ENCODE measurements around the gene MPHOSPH8. TPM values are rescaled to one million over a fixed set of nuclear protein-coding genes. Genes with fewer than 3 reads are reported as not detected.

The MPHOSPH8 gene
- total RNA-seq, 4 donors from 2014 or later: 17.4 to 65.3 (median 42.2) TPM

DNA sequence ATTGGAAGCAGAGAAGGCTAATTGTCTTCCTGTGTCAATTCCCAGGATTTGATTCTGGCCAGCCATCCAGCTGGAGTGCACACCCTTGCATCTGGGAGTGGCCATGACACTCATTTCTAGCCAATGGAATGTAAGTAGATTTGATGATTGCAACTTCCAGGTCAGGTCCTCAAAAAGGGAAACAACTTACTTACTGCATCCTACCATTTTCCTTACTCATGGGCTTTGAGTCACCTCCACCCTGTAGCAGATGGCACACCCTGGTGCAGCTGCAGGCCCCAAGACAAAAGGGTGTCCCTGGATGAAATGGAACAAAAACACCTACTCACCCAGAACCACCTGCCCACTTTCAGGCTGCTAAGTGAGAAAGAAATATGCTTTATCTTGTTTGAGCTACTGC is 27.3 kb upstream of the MPHOSPH8 start:
- H3K36me3 ChIP-seq: no peaks in the 10 kb centered on the region
- intact Hi-C loops (cut with DNase I; ENCODE audit: low total_unique reads): no loop called here
- no peak overlapping the region for H3K4me3 ChIP-seq
- DNase-seq: no peak
- TF ChIP-seq, protein P1, sequence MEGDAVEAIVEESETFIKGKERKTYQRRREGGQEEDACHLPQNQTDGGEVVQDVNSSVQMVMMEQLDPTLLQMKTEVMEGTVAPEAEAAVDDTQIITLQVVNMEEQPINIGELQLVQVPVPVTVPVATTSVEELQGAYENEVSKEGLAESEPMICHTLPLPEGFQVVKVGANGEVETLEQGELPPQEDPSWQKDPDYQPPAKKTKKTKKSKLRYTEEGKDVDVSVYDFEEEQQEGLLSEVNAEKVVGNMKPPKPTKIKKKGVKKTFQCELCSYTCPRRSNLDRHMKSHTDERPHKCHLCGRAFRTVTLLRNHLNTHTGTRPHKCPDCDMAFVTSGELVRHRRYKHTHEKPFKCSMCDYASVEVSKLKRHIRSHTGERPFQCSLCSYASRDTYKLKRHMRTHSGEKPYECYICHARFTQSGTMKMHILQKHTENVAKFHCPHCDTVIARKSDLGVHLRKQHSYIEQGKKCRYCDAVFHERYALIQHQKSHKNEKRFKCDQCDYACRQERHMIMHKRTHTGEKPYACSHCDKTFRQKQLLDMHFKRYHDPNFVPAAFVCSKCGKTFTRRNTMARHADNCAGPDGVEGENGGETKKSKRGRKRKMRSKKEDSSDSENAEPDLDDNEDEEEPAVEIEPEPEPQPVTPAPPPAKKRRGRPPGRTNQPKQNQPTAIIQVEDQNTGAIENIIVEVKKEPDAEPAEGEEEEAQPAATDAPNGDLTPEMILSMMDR (IDR thresholded peaks at IDR 0.05): no peak
- no peak for TF ChIP-seq POLR2A (IDR thresholded peaks at IDR 0.05)
- H3K27ac ChIP-seq: no peak overlapping the region
- no peaks in the 10 kb centered on the region for H3K9me3 ChIP-seq
- H3K27me3 ChIP-seq: peaks cover 1 to 6% of the 10 kb centered on the region in 2 donors
- H3K4me1 ChIP-seq: peaks cover 0 to 9% of the 10 kb centered on the region in 2 donors

DNA sequence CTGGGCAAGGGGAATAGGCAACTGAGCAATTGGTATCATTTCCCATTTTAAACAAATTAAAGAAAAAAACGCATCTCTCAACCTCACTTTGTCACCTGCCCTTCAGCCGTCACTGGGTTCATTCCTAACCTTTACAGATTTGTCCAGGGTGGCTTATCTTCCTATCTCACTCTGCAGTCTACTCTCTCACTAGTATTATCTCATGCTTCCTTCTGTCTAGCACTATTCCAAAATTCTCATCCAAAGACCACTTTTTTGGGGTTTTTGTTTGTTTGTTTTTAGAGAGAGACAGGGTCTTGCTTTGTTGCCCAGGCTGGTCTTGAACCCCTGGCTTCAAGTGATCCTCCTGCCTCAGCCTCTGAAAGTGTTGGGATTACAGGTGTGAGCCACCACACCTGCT is 26.7 kb upstream of the MPHOSPH8 start:
- intact Hi-C loops (cut with DNase I; ENCODE audit: low total_unique reads): no loop called here
- DNase-seq: no peak
- Histone ChIP-seq H3K36me3 (no peaks in the 10 kb centered on the region), H3K4me1 (peaks cover 0 to 6% of the 10 kb centered on the region in 2 donors), H3K27ac (no peak overlapping the region), H3K4me3 (no peak overlapping the region), H3K9me3 (no peaks in the 10 kb centered on the region), H3K27me3 (peaks cover 0 to 5% of the 10 kb centered on the region in 2 donors)
- no peak for TF ChIP-seq POLR2A (IDR thresholded peaks at IDR 0.05)
- TF ChIP-seq, protein P1 (IDR thresholded peaks at IDR 0.05): no peak

DNA sequence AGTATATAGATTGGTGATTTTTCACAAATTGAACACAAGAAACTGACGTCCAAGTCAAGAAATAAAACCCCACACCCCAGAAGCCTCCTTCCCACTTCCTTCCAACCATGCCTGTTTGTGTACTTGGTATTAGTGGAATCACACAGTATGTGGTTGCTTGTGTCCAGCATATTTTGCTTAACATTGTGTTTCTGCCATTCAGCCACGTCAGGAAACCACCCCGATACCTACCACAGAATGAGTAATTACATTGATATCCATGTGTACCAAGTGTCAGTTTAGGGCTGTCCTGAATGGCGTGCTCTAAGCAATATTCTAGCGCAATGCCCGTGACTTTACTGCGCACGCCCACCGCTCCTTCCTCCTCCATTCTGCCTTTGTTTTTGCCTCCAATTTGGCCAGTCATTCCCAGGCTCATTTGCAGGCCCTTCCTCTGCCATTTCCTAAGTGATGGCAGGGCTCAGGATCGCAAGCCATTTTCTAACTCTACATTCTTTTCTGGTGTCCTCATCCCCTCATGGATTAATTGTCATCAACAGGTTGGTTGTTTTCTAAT is 25.9 kb upstream of the MPHOSPH8 start:
- no peaks in the 10 kb centered on the region for H3K27me3 ChIP-seq
- TF ChIP-seq, protein P1 (IDR thresholded peaks at IDR 0.05): no peak
- no peak for TF ChIP-seq POLR2A (IDR thresholded peaks at IDR 0.05)
- H3K4me1 ChIP-seq: no peaks in the 10 kb centered on the region
- H3K4me3 ChIP-seq: no peak overlapping the region
- intact Hi-C loops (cut with DNase I; ENCODE audit: low total_unique reads): no loop called here
- no peak for DNase-seq
- no peak overlapping the region for H3K27ac ChIP-seq
- H3K36me3 ChIP-seq: no peaks in the 10 kb centered on the region
- H3K9me3 ChIP-seq: no peaks in the 10 kb centered on the region

DNA sequence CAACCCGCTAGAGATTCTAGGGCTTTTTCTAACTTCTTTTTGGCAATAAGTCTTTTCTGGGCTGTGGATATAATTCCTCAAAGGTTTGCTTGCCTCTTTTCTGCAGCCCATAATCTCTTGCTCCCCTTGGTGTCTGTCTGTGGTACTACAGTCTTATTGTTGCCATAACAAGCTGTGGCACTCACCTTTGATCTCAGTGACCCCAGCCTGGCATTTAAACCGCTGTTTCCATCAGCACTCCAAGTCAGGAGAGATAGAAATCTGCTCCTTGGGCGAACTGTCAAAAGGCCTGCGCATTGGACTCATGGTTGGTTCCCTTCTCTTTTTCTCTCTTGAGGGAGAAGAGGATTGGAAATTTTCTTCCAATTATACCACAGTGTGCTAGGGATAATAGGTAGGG is 14.5 kb upstream of the MPHOSPH8 start:
- Histone ChIP-seq H3K4me1 (no peaks in the 10 kb centered on the region), H3K9me3 (no peaks in the 10 kb centered on the region), H3K36me3 (no peaks in the 10 kb centered on the region), H3K4me3 (no peak overlapping the region), H3K27me3 (no peaks in the 10 kb centered on the region), H3K27ac (no peak overlapping the region)
- DNase-seq: no peak
- intact Hi-C loops (cut with DNase I; ENCODE audit: low total_unique reads): no loop called here
- TF ChIP-seq, protein P1 (IDR thresholded peaks at IDR 0.05): no peak
- no peak for TF ChIP-seq POLR2A (IDR thresholded peaks at IDR 0.05)

DNA sequence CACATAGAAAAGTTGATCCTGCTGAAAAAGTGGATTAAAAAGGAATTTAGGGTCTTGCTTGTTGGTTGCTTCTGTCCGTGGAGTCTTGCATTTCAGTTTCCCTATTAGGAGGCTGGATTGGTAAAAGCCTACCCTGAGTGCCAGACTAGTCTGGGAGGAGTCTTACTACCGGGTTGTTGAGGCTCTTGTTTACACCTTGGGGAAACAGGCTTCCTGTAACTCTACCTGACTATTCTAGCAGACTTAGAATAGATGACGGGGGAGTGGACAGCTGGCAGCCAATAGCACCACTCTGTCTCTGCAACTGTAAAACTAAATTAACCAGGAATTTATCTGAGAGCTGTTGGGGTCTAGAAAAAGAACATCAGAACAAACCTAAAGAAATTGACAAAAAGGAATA is 11.3 kb upstream of the MPHOSPH8 start:
- no peaks in the 10 kb centered on the region for H3K27me3 ChIP-seq
- intact Hi-C loops (cut with DNase I; ENCODE audit: low total_unique reads): no loop called here
- no peaks in the 10 kb centered on the region for H3K4me1 ChIP-seq
- H3K27ac ChIP-seq: no peak overlapping the region
- no peak overlapping the region for H3K4me3 ChIP-seq
- TF ChIP-seq, protein P1 (IDR thresholded peaks at IDR 0.05): no peak
- no peak for TF ChIP-seq POLR2A (IDR thresholded peaks at IDR 0.05)
- H3K36me3 ChIP-seq: no peaks in the 10 kb centered on the region
- no peak for DNase-seq
- H3K9me3 ChIP-seq: no peaks in the 10 kb centered on the region
